HG02759 (cell line): Measurements from ENCODE around the gene EGLN1.
A peak's percentile ranks its signal among the peaks of the same experiment; 100 is the strongest.
"Not testable (repeated sequence)": the region's sequence is repeated elsewhere in the genome, so short reads cannot be mapped to it uniquely, and the experiment has no call there.

ENCODE experiments used
- ATAC-seq: cut with Tn5 transposase; IDR thresholded peaks from one replicate; pipeline ENCODE4 v1.9.1; 2021; ENCODE audit warnings: mild to moderate bottlenecking, moderate library complexity; ENCODE audit not compliant: unreplicated experiment

The EGLN1 gene

GRCh38 chr1:231421971-231422797 lies at the start of gene EGLN1:
Gene EGLN1, minus strand, starts transcription at chr1:231422287. Its CDS starts 399 bp downstream, at chr1:231421888.
- peak; percentile 84 for ATAC-seq

- not testable (repeated sequence) for ATAC-seq
Observed at GRCh38 chr1:231471500-231471899, 49.4 kb upstream of the EGLN1 start.

DNA sequence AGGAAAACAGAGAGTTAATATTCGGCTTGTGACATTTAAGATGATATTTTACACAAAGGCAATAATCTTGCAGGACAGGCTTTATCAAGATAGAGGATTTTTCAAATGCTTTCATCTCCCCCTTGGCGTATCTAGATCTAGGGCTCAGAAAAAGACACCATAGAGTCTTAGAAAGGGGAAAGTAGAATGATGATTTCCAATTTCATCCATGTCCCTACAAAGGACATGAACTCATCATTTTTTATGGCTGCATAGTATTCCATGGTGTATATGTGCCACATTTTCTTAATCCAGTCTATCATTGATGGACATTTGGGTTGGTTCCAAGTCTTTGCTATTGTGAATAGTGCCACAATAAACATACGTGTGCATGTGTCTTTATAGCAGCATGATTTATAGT lies 48.9 kb upstream of the EGLN1 start:
- not testable (repeated sequence) for ATAC-seq

- ATAC-seq = no peak
Observed at GRCh38 chr1:231467986-231468385, 45.9 kb upstream of the EGLN1 start.

- ATAC-seq = no peak
Observed at GRCh38 chr1:231465051-231465450, 43.0 kb upstream of the EGLN1 start.

GRCh38 chr1:231463541-231463940 lies 41.5 kb upstream of the EGLN1 start:
- ATAC-seq = no peak

DNA sequence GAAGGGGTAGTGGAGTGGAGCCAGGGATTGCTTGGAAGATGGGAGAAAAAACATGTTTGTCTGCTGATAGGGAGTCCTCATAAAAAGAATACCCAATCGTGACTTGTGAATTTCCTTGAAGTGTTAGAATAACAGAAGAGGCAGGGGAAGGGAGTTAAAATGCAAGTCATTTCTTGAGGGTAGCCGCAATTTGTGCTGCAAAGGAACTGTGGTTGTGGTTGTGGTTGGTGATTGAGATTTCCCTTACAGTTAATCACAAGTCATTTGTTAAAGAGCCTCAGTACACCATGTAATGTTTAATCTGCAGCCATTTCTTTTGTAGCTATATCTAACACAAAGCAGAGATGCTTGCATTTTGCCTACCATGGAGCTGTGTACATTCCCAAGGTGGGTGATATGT lies 38.5 kb upstream of the EGLN1 start:
- ATAC-seq = peak; percentile 89

- ATAC-seq = not testable (repeated sequence)
Observed at GRCh38 chr1:231459438-231459837, 37.4 kb upstream of the EGLN1 start.

DNA sequence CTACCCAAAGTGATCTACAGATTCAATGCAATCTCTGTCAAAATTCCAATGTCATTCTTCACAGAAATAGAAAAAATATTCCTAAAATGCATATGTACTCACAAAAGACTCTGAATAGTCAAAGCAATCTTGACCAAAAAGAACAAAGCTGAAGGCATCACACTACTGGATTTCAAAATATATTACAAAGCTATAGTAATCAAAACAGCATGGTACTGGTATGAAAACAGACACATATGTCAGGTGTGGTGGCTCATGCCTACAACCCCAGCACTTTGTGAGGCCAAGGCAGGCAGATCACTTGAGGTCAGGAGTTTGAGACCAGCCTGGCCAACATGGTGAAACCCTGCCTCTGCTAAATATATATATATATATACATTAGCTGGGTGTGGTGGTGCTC lies 35.9 kb upstream of the EGLN1 start:
- not testable (repeated sequence) for ATAC-seq

- ATAC-seq = not testable (repeated sequence)
Observed at GRCh38 chr1:231454133-231454532, 32.0 kb upstream of the EGLN1 start.

- no peak for ATAC-seq
Observed at GRCh38 chr1:231446138-231446537, 24.1 kb upstream of the EGLN1 start.

GRCh38 chr1:231444059-231444458 lies 22.0 kb upstream of the EGLN1 start:
- no peak for ATAC-seq

GRCh38 chr1:231443363-231443762 lies 21.3 kb upstream of the EGLN1 start:
- ATAC-seq = no peak

DNA sequence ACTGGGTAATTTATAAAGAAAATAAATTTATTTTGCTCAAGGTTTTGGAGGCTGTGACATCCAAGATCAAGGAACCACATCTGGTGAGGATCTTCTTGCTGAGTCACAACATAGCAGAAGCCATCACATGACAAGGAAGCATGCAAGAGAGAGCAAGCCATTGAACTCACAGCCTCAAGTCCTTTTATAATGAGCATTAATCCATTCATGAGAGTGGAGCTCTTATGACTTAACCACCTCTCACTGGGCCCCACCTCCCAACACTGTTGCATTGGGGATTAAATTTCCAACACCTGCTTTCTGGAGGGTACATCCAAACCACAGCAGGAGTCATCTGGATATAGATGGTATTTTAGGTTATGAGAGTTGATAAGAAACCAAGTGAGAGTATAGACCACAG lies 20.6 kb upstream of the EGLN1 start:
- no peak for ATAC-seq

- no peak for ATAC-seq
Observed at GRCh38 chr1:231432996-231433395, 10.9 kb upstream of the EGLN1 start.

GRCh38 chr1:231431665-231432415 lies 9.8 kb upstream of the EGLN1 start:
- no peak for ATAC-seq

DNA sequence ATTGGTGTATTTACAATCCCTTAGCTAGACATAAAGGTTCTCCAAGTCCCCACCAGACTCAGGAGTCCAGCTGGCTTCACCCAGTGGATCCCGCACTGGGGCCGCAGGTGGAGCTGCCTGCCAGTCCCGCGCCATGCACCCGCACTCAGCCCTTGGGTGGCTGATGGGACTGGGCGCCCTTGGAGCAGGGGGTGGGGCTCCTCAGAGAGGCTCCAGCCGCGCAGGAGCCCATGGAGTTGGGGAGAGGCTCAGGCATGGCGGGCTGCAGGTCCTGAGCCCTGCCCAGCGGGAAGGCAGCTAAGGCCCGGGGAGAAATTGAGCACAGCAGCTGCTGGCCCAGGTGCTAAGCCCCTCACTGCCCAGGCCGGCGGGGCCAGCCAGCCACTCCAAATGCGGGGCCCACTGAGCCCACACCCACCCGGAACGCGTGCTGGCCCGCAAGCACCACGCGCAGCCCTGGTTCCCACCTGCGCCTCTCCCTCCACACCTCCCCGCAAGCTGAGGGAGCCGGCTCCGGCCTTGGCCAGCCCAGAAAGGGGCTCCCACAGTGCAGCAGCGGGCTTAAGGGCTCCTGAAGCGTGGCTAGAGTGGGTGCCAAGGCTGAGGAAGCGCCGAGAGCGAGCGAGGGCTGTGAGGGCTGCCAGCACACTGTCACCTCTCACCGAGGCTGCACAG lies 8.7 kb upstream of the EGLN1 start:
- not testable (repeated sequence) for ATAC-seq

- no peak for ATAC-seq
Observed at GRCh38 chr1:231428377-231428776, 6.3 kb upstream of the EGLN1 start.

DNA sequence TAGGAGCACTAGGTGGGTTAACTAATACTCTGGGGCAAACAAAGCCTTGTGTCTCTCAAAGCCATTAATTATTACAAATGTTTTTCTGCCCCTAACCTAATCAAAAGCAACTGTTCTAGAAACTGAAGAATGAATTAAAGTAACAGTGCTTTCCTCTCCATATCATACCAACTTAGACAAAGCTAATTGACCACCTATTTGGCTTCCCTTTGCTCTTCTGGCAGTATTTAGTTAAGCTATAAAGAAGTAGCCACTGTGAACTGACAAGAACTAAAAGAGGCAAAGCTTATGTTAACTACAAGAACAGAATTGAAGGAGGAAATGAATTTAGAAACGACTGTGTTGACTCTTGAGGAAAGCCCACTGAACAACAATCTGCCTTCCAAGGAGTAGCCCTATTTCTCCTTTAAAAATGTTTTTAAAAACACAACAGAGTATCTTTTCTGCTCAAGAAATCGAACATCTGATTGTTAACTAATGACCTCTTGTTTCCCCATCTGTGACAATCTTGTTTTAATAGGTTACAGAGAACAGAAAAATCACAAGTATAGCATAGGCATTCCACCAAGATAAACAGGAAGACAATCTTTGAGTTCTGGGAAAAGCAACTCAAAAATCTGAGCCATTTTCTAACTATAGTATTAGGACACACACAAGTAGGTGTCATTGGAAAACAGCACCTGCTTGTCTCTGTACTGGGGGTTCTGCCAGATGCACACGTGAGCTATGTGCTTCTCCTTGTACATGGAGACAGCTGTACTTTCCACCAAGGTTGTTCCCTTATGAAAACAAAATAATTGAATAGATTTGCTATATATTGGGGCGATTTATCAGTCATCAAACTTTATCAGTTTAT lies 3.1 kb upstream of the EGLN1 start:
- ATAC-seq = no peak

- no peak for ATAC-seq
Observed at GRCh38 chr1:231423648-231424047, 1.6 kb upstream of the EGLN1 start.
